HG02642 (cell line): ENCODE data around the gene GAMT.
"Not testable (repeated sequence)": the region's sequence is repeated elsewhere in the genome, so short reads cannot be mapped to it uniquely, and the experiment has no call there.

Experiments
- ATAC-seq: cut with Tn5 transposase; IDR thresholded peaks from one replicate; pipeline ENCODE4 v1.9.1; 2021; ENCODE audit warnings: mild to moderate bottlenecking; ENCODE audit not compliant: unreplicated experiment, poor library complexity

GAMT gene

GRCh38 chr19:1401138-1401888, at the start of gene GAMT:
Gene GAMT, minus strand, starts transcription at chr19:1401542. Its CDS starts 66 bp downstream, at chr19:1401476.
- no peak for ATAC-seq

- ATAC-seq, result no peak
Measured at GRCh38 chr19:1449467-1450442, 48.4 kb upstream of the GAMT start, which contains the start of gene APC2. Gene APC2, plus strand, starts transcription at chr19:1450121. Its CDS starts 2,881 bp downstream, at chr19:1453002.

GRCh38 chr19:1447944-1448343, 46.6 kb upstream of the GAMT start:
- ATAC-seq, result no peak

- no peak for ATAC-seq
Measured at GRCh38 chr19:1447504-1447903, 46.2 kb upstream of the GAMT start.

GRCh38 chr19:1446713-1447481, 45.6 kb upstream of the GAMT start:
- ATAC-seq, result no peak

GRCh38 chr19:1445932-1446712, 44.8 kb upstream of the GAMT start:
- ATAC-seq, result no peak

- ATAC-seq, result peak; percentile 77
Measured at GRCh38 chr19:1445185-1445931, 44.0 kb upstream of the GAMT start.

GRCh38 chr19:1441677-1442438, 40.5 kb upstream of the GAMT start:
- no peak for ATAC-seq

- no peak for ATAC-seq
Measured at GRCh38 chr19:1441022-1441426, 39.7 kb upstream of the GAMT start.

GRCh38 chr19:1440418-1440801, 39.1 kb upstream of the GAMT start:
- ATAC-seq, result no peak

GRCh38 chr19:1439525-1440417, 38.4 kb upstream of the GAMT start:
- ATAC-seq, result not testable (repeated sequence)

- no peak for ATAC-seq
Measured at GRCh38 chr19:1438933-1439354, 37.6 kb upstream of the GAMT start.

GRCh38 chr19:1438035-1438932, 36.9 kb upstream of the GAMT start, which contains the start of gene RPS15:
Gene RPS15, plus strand, starts transcription at chr19:1438396. Its CDS starts 30 bp downstream, at chr19:1438426.
- ATAC-seq, result peak; percentile 80

GRCh38 chr19:1437609-1438008, 36.3 kb upstream of the GAMT start:
- no peak for ATAC-seq

GRCh38 chr19:1435378-1435989, 34.1 kb upstream of the GAMT start:
- no peak for ATAC-seq

- ATAC-seq, result no peak
Measured at GRCh38 chr19:1434577-1435060, 33.3 kb upstream of the GAMT start.
